ENCODE measurements around the gene PDHX.
"Not testable (repeated sequence)": the region's sequence is repeated elsewhere in the genome, so short reads cannot be mapped to it uniquely, and the experiment has no call there.

PDHX gene

DNA sequence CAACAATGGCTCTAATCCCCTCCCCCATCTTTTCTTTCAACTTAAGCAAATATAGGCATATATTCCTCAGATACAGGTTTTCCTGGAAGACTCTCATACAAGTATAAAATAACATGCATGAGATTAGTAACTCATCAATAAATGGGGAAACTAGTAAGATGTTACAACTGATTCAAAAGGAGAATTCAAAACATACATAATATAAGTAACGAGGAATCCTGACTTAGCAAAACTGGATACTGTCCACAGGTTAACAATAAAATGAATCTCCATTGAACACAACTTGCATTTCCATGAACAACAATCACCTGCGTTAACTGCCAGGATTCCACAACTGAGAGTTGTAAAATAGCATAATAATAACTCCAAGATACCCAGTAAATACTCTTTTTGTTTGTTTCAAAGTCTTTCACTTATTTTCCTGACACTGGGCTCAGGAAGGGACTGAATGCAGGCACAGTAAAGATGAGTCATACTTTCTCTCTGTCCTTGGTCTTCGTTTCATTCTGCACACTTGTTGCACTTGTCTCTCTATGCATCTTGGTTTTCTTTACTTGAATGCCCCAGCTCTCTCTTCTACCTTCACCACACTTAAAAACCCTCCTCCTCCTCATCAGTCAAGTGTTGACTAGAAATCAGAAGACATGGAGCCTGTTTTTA lies 8.4 kb upstream of the PDHX start:
- no peak for DNase-seq
- in situ Hi-C loops (cut with MboI; ENCODE audit: low pct_unique_long_range_greater_than_20kb, low sequenced_read_pairs) = no loop called here

DNA sequence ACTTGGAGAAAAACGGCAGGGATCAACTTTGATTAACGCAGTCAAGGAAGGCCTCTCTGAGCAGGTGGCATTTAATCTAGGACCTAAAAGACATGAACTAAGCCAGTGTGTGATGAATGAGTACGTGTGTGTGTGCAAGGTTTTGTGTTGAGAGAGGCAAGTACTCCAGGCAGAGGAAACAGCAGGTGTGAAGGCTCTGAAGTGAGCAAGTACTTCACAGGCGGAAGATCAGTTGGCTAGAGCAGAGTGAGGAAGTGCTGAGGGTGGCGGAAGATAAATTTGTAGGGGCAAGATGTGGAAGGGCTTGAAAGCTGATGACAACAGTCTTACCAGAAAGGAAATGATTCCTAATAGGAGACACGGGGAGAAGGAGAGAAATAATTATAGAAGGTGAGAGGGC lies 7.0 kb upstream of the PDHX start:
- in situ Hi-C loops (cut with MboI; ENCODE audit: low pct_unique_long_range_greater_than_20kb, low sequenced_read_pairs) = no loop called here
- DNase-seq = no peak

DNA sequence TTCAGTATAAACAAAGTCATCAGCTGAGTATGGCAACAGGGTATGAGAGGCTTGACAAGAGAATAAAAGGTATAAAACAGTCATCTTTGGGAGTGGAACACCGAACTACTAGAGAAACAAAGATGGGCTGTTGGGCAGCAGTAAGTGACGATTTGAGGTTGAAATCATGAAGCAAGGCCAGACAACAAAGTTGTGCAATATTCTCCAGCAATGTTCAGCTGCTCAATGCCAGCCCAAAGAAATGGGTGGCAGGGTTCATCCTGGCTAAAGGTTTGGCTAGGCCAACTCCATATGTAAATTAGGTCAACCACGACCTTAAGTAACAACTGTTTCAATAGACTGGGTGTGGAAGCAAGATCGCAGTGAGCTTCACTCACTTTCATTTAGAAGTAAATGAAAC lies 6.5 kb upstream of the PDHX start:
- no peak for DNase-seq
- in situ Hi-C loops (cut with MboI; ENCODE audit: low pct_unique_long_range_greater_than_20kb, low sequenced_read_pairs) = no loop called here

DNA sequence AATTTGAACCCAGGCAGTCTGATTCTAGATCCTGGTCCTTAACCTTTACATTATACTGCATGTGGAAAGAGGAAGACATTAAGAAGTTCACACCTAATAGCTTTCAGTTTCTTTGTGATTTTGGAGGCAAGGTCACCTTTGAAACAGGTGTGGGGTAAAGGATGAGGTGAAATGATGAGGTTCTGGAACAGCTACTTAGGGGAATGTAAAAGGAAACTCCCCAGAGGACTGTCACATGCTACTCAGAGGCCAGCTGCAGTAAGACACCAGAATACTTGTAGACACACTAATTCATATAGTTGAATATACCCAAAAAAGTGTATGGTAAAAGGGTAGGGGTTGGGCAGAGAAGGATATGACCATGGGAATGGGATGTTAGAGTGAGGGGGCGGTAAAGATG lies 5.6 kb upstream of the PDHX start:
- in situ Hi-C loops (cut with MboI; ENCODE audit: low pct_unique_long_range_greater_than_20kb, low sequenced_read_pairs) = no loop called here
- no peak for DNase-seq

DNA sequence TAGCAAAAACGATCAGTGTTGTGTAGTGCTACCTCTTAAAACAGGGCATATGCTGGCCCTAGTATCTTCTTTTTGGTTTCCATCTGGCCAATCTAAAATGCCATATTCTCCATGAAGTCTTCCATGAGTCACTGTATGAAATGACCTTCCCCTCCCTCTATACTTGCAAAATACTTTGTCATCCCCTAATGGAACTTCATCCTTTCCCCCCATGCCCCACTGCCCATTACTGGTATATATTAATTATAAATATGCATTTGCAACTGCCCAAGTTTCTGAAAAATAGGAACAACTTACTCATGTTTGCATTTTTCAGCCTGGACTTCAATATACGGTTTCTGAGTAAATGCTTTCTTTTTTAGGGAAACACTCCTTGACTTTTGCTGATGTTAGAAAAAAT lies 4.7 kb upstream of the PDHX start:
- in situ Hi-C loops (cut with MboI; ENCODE audit: low pct_unique_long_range_greater_than_20kb, low sequenced_read_pairs) = no loop called here
- no peak for DNase-seq

DNA sequence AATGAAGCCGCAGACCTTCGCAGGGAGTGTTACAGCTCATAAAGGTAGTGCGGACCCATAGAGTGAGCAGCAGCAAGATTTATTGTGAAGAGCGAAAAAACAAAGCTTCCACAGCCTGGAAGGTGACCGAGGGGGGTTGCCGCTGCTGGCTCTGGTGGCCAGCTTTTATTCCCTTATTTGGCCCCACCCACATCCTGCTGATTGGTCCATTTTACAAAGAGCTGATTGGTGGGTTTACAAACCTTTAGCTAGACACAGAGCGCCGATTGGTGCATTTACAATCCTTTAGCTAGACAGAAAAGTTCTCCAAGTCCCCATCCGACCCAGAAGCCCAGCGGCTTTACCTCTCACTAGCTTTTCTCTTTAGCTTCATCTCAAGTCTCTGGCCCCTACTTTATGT lies 2.9 kb upstream of the PDHX start:
- in situ Hi-C loops (cut with MboI; ENCODE audit: low pct_unique_long_range_greater_than_20kb, low sequenced_read_pairs); DNase-seq: not testable (repeated sequence)

DNA sequence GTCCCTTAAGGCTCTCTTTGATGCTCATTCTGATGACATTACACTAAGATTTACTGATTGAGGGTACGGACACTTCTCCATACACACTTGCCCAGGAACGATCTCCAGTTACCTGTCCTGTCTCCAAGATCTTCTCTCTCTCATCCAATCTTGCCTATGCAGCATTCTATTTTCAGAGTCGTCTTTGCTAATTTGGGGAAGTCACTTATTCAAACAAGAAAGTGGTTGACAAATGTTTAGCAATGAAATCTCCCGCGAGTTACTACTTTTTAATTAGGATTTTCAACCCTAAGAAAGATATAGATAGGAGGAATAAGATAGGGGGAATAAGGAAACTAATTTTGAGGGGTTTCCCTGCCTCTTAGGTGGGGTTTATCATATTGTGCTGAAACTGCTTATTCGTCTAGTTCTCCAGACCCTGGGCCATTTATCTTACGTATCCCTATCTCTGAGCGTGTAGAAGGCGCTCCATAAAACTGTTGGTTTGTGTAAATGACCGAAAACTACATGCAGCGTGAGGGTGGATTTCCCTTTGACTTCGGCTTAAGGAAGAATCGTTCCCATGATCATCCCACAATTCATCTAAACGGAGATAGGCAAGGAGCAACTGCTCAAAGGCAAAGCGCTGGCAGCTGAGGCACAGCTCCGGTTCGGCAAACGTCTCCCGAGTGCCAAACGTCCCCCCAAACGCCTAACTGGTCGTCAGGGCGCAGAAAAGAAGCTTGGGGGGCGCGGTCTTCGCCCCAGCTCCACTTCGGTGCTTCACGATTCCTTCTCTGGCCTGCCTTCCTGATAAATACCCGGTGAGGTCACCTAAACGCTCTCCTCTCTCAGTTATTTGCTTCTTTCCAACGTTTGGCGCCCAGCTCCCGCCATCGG lies 1.0 kb upstream of the PDHX start:
- peak; percentile 56 for DNase-seq

DNA sequence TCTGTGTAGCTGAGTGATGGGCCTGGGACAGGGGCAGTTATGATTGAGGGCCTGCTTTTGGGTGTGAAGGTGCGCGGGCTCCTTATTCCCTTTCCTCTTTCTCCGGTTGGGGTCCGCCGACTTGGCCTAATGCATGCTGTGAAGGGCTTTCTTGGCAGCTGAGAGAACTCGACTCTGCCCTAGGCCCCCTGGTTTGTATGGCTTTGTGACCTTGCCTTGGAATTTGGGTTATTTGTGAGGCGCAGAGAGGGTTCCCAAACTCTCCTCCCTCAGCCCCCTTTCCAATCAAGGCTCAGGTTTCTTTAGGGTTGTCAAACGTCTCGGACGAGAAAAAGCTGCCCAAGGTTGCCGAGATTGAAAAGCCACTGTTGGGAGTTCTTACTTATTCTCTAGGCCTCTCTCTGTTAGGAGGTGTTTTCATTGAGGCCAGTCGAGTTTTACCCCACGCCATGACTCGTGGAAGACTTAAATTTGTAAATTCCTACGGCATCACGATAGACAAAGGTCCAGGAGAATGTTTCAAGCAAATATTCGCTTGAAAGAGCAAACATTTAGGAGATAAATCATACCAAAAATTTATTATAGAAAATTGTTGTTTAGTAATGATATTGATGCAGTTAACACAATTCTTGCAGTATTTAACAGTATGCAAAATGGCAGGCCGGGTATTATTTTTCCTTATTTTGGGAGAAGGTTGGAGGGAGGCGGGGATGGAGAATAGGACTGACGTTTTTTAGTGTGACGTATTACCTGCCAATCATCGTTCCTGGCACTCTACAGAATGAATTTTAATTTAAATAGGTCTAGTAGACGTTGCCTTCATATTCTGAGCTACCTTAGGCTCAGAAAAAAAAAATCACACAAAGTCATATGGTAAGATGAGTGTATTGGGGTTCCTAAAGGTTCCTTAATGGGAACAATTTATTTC lies 689 bp downstream of the PDHX start:
- DNase-seq = no peak
- in situ Hi-C loops (cut with MboI; ENCODE audit: low pct_unique_long_range_greater_than_20kb, low sequenced_read_pairs) = no loop called here

More for the DNA sequence above, 1.0 kb upstream of the PDHX start:
- in situ Hi-C loops (cut with MboI; ENCODE audit: low pct_unique_long_range_greater_than_20kb, low sequenced_read_pairs) = no loop called here

DNA sequence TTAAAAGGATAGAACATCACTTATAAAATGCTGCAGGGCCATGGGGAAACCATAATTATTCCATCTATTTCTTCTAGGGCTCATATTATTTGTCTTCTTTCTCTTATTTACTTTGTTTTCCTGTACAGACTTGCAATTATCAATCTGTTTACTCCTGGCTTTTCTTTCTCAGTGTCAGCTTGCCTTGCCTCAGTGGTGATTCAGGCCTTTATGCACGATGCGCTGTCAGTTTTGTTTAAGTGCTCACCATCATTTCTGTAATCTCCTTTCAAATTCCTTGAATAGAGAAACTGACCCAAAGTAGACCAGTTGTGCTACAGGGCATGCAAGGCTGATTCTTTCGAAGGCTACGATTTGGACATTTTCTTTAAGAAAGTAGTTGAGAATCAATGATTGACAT lies 4.7 kb downstream of the PDHX start:
- in situ Hi-C loops (cut with MboI; ENCODE audit: low pct_unique_long_range_greater_than_20kb, low sequenced_read_pairs) = no loop called here
- DNase-seq = no peak

DNA sequence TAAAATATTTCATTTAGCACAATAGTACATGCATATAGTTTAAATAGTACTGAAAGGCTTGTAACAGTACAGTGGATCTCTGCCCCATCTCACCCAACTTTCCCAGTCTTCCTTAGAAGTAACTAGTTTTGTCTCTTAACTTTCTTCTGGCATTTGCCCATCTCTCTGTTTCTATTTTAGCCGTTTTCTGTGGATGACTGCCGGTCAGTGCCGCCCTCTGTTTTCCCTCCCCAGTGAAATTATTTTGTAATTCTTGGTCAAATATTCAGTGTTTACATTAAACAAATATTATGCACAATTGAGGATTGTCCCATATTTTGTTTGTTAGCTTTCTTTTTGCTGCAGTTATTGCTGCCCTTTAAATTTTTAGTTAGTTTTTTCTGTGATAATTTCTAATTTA lies 8.3 kb downstream of the PDHX start:
- DNase-seq = no peak
- in situ Hi-C loops (cut with MboI; ENCODE audit: low pct_unique_long_range_greater_than_20kb, low sequenced_read_pairs) = no loop called here

DNA sequence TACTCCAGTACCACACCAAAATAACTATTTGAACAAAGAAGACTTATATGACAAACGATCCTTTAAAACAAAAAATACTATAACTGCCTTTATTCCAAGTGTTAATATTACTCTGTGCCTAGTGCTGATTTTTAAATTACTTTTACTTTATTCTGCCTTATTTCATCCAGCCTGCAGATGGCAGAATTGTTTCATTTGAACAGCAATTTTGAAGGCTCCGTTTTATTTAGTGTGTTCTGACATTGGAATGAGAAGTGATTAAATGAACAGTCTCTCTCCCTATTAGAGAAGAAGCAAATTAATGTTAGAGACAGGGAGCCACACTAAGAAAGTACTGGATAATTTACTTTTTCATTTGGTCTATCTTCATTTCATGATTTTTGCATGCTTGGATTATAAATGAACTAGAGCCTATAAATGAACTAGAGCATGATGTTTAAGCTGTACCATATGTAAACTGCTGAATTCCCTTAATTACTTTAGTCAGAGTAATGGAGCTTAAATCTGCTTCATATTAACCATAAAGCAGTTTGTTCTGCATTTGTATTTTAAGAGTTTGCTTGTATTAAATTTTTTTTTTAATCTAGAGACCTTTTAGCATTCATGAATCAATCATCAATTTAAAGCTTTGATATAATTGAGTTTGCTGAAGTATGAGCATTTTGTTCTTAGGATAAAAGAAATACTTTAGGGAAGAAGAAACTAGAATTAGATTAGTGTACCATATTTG lies 9.8 kb downstream of the PDHX start:
- in situ Hi-C loops (cut with MboI; ENCODE audit: low pct_unique_long_range_greater_than_20kb, low sequenced_read_pairs) = no loop called here
- DNase-seq = peak; percentile 65

DNA sequence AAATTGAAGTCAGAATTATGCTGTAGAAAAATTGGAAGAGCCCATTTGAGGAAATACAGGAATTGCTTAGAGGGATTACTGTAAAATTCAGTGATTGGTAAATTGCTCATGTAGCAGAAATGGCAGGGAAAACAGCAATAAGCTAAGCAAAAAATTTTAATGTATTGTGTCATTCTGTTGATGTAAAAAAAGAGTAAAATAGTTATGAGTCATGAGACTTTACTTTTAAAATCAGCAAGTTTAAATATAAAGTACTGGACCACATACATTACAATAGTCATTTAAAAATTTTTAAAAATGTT lies 10.4 kb downstream of the PDHX start:
- in situ Hi-C loops (cut with MboI; ENCODE audit: low pct_unique_long_range_greater_than_20kb, low sequenced_read_pairs) = no loop called here
- DNase-seq = no peak

DNA sequence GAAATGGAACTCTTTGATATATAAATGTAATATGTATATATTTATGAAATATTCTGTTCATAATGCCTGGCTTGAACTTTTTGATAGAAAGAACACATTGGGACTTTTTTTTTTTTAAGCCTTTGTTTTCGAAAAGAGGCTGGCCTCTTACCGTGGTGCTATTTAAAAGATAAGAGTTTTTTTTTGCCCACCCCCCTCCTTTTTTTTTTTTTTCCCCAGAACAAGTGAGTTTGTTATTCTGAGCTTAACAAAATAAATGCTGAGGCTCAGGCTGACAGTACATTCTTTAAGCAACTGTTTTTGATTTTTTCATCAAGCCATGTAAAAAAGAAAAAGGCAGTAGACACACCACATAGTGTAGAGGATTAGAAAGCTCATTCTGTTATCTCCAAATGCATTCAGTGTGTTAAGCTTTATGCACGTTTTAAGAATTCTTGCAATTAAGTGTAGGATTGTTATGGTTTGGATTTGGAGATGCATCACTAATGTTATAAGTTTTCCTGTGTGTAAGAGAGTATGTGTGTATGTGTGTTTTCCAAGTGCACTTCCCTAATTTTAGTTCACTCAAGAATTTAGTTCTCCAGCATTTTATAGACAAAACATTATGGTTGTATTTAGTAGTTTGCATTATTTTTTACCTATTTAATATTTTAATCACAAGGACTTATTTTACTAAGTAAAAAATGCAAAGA lies 12.0 kb downstream of the PDHX start:
- DNase-seq = peak; percentile 18
- in situ Hi-C loops (cut with MboI; ENCODE audit: low pct_unique_long_range_greater_than_20kb, low sequenced_read_pairs) = no loop called here

DNA sequence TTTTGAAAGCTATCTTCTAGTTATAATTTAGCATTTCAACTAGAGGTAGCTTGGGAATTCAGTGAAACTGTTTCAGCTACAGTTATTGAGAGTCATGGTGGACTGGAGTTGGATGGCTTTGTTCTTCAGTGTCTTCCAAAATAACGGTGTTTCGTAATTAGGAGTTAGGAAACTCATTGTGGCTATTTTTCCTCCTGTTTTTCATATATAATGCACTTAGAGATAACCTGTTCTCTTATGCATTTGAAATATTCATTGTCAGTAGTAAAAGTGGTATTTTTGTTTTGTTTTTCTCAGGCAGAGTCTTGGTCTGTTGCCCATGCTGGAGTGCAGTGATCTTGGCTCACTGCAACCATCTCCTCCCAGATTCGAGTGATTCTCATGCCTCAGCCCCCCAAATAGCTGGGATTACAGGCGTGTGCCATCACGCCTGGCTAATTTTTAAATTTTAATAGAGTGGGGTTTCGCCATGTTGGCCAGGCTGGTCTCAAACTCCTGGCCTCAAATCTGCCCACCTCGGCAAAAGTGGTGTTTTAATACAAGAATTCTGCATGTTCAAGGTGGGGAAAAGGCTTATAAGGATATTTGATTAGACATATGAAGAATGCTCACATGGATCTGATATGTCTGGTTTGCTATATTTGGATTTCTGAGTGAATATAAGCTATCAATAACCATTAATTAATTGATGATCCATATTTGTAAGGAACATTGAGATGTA lies 12.7 kb downstream of the PDHX start:
- no peak for DNase-seq
- in situ Hi-C loops (cut with MboI; ENCODE audit: low pct_unique_long_range_greater_than_20kb, low sequenced_read_pairs) = no loop called here

DNA sequence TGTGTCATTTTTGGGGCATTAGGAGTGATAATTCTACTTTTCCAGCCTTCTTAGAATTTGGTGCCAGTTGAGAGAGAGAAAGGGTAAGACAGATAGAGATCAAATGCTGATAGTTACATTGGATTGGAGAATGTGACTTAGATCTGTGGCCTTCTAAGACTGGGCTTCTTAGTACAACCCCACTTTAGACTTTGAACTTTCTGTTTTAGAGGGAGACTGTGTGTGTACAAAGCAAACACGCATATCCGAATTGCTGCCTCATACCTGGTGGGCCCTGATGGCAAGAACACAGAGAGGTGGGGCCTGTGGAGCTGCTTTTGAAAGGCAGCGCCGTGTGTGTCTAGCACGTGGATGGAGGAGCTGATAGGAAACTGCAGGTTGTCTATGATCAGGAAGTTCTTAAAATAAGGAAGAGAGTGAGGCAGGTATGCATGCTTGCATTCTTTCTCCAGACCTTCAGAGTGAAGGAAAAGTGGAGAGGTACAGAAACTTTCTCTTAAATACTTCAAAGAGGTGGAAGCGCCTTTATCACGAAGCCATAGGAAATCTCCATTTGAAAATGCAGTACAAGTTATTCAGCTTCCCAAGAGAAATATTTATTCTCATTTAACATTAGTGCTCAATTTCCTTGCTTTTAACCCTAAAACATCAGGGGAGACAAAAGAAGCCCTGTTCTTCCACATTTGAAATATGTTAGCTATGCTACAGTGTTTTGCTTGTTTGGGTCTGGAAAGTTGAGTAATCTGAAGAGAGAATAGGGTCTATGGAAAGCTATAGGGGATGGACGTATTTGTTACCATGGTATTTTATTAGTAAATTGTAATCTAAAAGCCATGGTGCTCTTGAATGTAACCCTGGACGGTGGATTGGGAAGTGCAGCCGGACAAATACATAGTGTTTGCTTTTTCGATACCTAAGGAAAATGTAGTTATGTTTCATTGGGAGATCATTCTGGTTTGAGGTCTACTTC lies 13.7 kb downstream of the PDHX start:
- in situ Hi-C loops (cut with MboI; ENCODE audit: low pct_unique_long_range_greater_than_20kb, low sequenced_read_pairs) = no loop called here
- no peak for DNase-seq

DNA sequence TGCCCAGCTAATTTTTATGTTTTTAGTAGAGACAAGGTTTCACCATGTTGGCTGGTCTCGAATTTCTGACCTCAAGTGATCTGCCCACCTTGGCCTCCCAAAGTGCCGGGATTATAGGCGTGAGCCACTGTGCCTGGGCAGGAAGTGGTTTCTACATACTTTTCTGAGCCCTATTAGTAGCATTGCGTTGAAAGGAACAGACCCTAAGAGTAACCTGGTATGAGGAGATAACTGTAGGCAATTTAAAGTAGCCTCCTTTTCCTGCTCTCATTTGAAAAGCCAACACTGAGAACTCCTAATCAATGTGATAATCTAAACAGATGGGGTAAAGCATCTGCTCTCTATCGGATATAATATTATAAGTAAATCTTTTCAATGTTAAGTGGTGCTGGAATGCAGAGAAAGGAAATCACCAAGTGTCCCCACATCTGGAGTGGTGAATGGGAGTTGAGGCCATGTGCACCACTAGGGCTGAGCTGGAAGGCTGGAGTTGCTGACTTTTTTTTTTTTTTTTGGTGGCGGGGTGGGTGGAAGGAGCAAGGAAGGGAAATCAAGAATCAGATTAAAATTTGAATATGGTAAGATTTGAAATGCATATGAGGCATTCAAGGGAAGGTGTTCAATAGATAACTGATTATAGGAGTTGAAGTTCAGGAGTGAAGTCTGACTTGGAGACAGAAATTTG lies 20.7 kb downstream of the PDHX start:
- peak; percentile 70 for DNase-seq

DNA sequence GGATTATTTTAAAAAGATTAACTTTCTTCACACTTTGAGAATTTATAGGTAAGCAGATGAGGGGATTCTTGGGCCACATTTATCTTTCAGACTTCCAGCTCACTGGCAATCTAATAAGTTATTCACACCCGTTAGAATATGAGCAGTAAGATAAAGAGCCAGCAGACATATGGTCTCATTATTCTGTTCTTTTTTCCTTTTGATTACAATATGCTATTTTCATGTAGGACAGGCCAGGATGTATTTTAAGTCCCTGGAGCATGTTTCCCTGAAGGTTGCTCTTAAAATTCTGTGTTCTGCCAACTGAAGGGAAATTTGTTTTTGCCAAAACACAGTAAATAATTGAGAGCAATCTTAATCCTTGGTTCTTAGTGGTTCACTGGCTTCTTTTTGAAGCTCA lies 22.2 kb downstream of the PDHX start:
- DNase-seq = no peak
- in situ Hi-C loops (cut with MboI; ENCODE audit: low pct_unique_long_range_greater_than_20kb, low sequenced_read_pairs) = no loop called here

More for the DNA sequence above, 20.7 kb downstream of the PDHX start:
- in situ Hi-C loops (cut with MboI; ENCODE audit: low pct_unique_long_range_greater_than_20kb, low sequenced_read_pairs) = no loop called here

Measured in KBM-7 (cell line).